Suprapubic skin (tissue), 4 donors: Measurements from ENCODE around the gene XYLT1.

ENCODE experiments used
- CTCF ChIP-seq, 2 donors: fragments of 200-600 bp in 1 of 2; fragments of 450-650 bp in 1 of 2; sonication (generic) in 1 of 2; IDR thresholded peaks; one replicate each; pipeline ENCODE4 v1.5.1; 2016 to 2019; ENCODE audit warnings: antibody characterized with exemption in 2 of 2, mild to moderate bottlenecking in 1 of 2, moderate library complexity in 1 of 2
- EP300 ChIP-seq: sonication (generic); formaldehyde crosslinking; IDR thresholded peaks from one replicate; pipeline ENCODE4 v1.6.1; 2017; ENCODE audit warnings: antibody characterized with exemption
- POLR2A ChIP-seq, 2 donors: fragments of 450-650 bp; IDR thresholded peaks; one replicate each; pipeline ENCODE4 v1.6.1; 2017; ENCODE audit warnings: antibody characterized with exemption in 2 of 2, mild to moderate bottlenecking in 2 of 2, moderate library complexity in 2 of 2
- POLR2AphosphoS5 ChIP-seq, 3 donors: sonication (generic); formaldehyde crosslinking; IDR thresholded peaks; one replicate each; pipeline ENCODE4 v1.6.1; 2017; ENCODE audit warnings: antibody characterized with exemption in 3 of 3

GRCh38 chr16:17063201-17064139 lies 407.3 kb downstream of the XYLT1 start:
- TF ChIP-seq CTCF (IDR thresholded peaks at IDR 0.05), result no peak
- no peak for TF ChIP-seq POLR2A (IDR thresholded peaks at IDR 0.05)
- no peak for TF ChIP-seq POLR2AphosphoS5 (IDR thresholded peaks at IDR 0.05)
- no peak for TF ChIP-seq EP300
